ENCODE results near the gene FICD.

FICD gene

GRCh38 chr12:108531929-108532848 lies 17.1 kb downstream of the FICD start:
- no peak for DNase-seq (ENCODE audit: low read depth, low spot score)

GRCh38 chr12:108538146-108538545 lies 23.1 kb downstream of the FICD start:
- DNase-seq (ENCODE audit: low read depth, low spot score) = no peak

GRCh38 chr12:108538616-108539195 lies 23.6 kb downstream of the FICD start:
- DNase-seq (ENCODE audit: low read depth, low spot score) = no peak

- DNase-seq (ENCODE audit: low read depth, low spot score) = no peak
Observed at GRCh38 chr12:108542320-108542719, 27.2 kb downstream of the FICD start.

GRCh38 chr12:108543652-108544051 lies 28.6 kb downstream of the FICD start:
- no peak for DNase-seq (ENCODE audit: low read depth, low spot score)

- no peak for DNase-seq (ENCODE audit: low read depth, low spot score)
Observed at GRCh38 chr12:108547686-108548085, 32.6 kb downstream of the FICD start.

- DNase-seq (ENCODE audit: low read depth, low spot score) = no peak
Observed at GRCh38 chr12:108548954-108549521, 34.0 kb downstream of the FICD start.

GRCh38 chr12:108551535-108551934 lies 36.5 kb downstream of the FICD start:
- peak; percentile 73 for DNase-seq (ENCODE audit: low read depth, low spot score)

GRCh38 chr12:108553799-108554198 lies 38.7 kb downstream of the FICD start:
- no peak for DNase-seq (ENCODE audit: low read depth, low spot score)

GRCh38 chr12:108555383-108555782 lies 40.3 kb downstream of the FICD start:
- DNase-seq (ENCODE audit: low read depth, low spot score) = peak; percentile 41

GRCh38 chr12:108559007-108559655 lies 44.1 kb downstream of the FICD start:
- no peak for DNase-seq (ENCODE audit: low read depth, low spot score)

- DNase-seq (ENCODE audit: low read depth, low spot score) = no peak
Observed at GRCh38 chr12:108559748-108560147, 44.7 kb downstream of the FICD start.

GRCh38 chr12:108560321-108560721 lies 45.2 kb downstream of the FICD start:
- peak; percentile 52 for DNase-seq (ENCODE audit: low read depth, low spot score)

- peak; percentile 92 for DNase-seq (ENCODE audit: low read depth, low spot score)
Observed at GRCh38 chr12:108560752-108561719, 46.0 kb downstream of the FICD start, which contains the start of gene SART3. SART3 (minus strand) TSS chr12:108561173; CDS start chr12:108561154, 19 bp downstream.

- DNase-seq (ENCODE audit: low read depth, low spot score) = no peak
Observed at GRCh38 chr12:108561852-108562347, 46.8 kb downstream of the FICD start.

GRCh38 chr12:108562348-108563135 lies 47.5 kb downstream of the FICD start, which contains the start of gene ISCU:
ISCU (plus strand) TSS chr12:108562596; CDS start chr12:108562623, 27 bp downstream.
- peak; percentile 99 for DNase-seq (ENCODE audit: low read depth, low spot score)

GRCh38 chr12:108563136-108563803 lies 48.2 kb downstream of the FICD start:
- DNase-seq (ENCODE audit: low read depth, low spot score) = peak; percentile 91

- DNase-seq (ENCODE audit: low read depth, low spot score) = no peak
Observed at GRCh38 chr12:108563804-108564151, 48.7 kb downstream of the FICD start.

GRCh38 chr12:108564724-108565123 lies 49.6 kb downstream of the FICD start:
- no peak for DNase-seq (ENCODE audit: low read depth, low spot score)

All from astrocyte of the hippocampus (primary cell).